Activated CD8-positive, alpha-beta T cell treated with anti-CD3 and anti-CD28 coated beads, Interleukin-2, amount 10 ng/mL, durations not matched to agents 7 days and 5 days (primary cell): ENCODE results near the gene TOGARAM1. TPM values are rescaled to one million over a fixed set of nuclear protein-coding genes. Genes with fewer than 3 reads are reported as not detected.

Experiments used
- ATAC-seq: fragments of 150-1000 bp; cut with Tn5 transposase; one replicate; pipeline ENCODE4 v1.10.0; 2021; ENCODE audit warnings: moderate library complexity
- CTCF ChIA-PET: fragments of 350-600 bp; sonication (Branson Sonifier 250); formaldehyde crosslinking; loops from one replicate; lab custom pipeline; 2021; ENCODE audit warnings: antibody characterized with exemption; lab: Charles Lee
- POLR2A ChIA-PET: fragments of 350-600 bp; sonication (Branson Sonifier 250); formaldehyde crosslinking; loops from one replicate; lab custom pipeline; 2021; ENCODE audit warnings: antibody characterized with exemption; lab: Charles Lee
- DNase-seq: peaks from one replicate; pipeline ENCODE4 v3.0.0-alpha.2; 2020
- H3K27ac Mint-ChIP-seq: one replicate; pipeline ENCODE4 v1.8.0; 2021; ENCODE audit warnings: mild to moderate bottlenecking, mixed read lengths
- H3K27me3 Mint-ChIP-seq: one replicate; pipeline ENCODE4 v1.8.0; 2021; ENCODE audit warnings: low read depth, mixed read lengths
- H3K36me3 Mint-ChIP-seq: one replicate; pipeline ENCODE4 v1.8.0; 2021; ENCODE audit warnings: low read depth, mixed read lengths
- H3K4me1 Mint-ChIP-seq: one replicate; pipeline ENCODE4 v1.8.0; 2021; ENCODE audit warnings: low read depth, mixed read lengths
- H3K4me3 Mint-ChIP-seq: one replicate; pipeline ENCODE4 v1.8.0; 2021; ENCODE audit warnings: mild to moderate bottlenecking, mixed read lengths
- H3K9me3 Mint-ChIP-seq: one replicate; pipeline ENCODE4 v1.8.0; 2022; ENCODE audit warnings: mixed read lengths; ENCODE audit not compliant: insufficient read depth
- total RNA-seq, 2 experiments: library from RNA; stranded (reverse); gene quantifications; one replicate each; pipeline ENCODE4 v1.2.3, GENCODE V29; 2021

The TOGARAM1 gene
- total RNA-seq, 2 experiments from 2014 or later = 8.9 to 9.5 TPM

- ATAC-seq (no peak), DNase-seq (no peak)
- POLR2A ChIA-PET = no interaction called here
- Mint-ChIP-seq H3K9me3 (no peaks in the 10 kb centered on the region), H3K27ac (no peak overlapping the region), H3K4me3 (no peak overlapping the region), H3K4me1 (peaks cover 4% of the 10 kb centered on the region), H3K27me3 (no peaks in the 10 kb centered on the region), H3K36me3 (peaks cover 53% of the 10 kb centered on the region)
- CTCF ChIA-PET = no interaction called here
These were observed 133.2 kb downstream of the TOGARAM1 start for GRCh38 chr14:45095143-45095542.

GRCh38 chr14:45096218-45096617 is 134.2 kb downstream of the TOGARAM1 start:
- ATAC-seq (no peak), DNase-seq (no peak)
- H3K9me3 Mint-ChIP-seq = no peaks in the 10 kb centered on the region
- H3K27me3 Mint-ChIP-seq = no peaks in the 10 kb centered on the region
- no peak overlapping the region for H3K4me3 Mint-ChIP-seq
- no peaks in the 10 kb centered on the region for H3K4me1 Mint-ChIP-seq
- POLR2A ChIA-PET = interaction anchor here (1.4 kb wide), 1 partner anchor 10 kb away, joined by 7 read pairs; no protein-coding TSS in a partner anchor
- CTCF ChIA-PET = interaction anchor here (0.9 kb wide), 1 partner anchor 21 kb away, joined by 3 read pairs; no protein-coding TSS in a partner anchor
- H3K36me3 Mint-ChIP-seq = peaks cover 59% of the 10 kb centered on the region
- H3K27ac Mint-ChIP-seq = no peak overlapping the region

GRCh38 chr14:45103806-45104205 is 141.8 kb downstream of the TOGARAM1 start:
- no peak for ATAC-seq
- Mint-ChIP-seq H3K4me1 (no peaks in the 10 kb centered on the region), H3K27me3 (no peaks in the 10 kb centered on the region), H3K4me3 (no peak overlapping the region), H3K27ac (no peak overlapping the region), H3K9me3 (no peaks in the 10 kb centered on the region), H3K36me3 (peaks cover 48% of the 10 kb centered on the region)
- POLR2A ChIA-PET = interaction anchor here (0.6 kb wide), 1 partner anchor 14 kb away, joined by 3 read pairs; no protein-coding TSS in a partner anchor
- DNase-seq = no peak
- CTCF ChIA-PET = no interaction called here

- peaks cover 46% of the 10 kb centered on the region for H3K36me3 Mint-ChIP-seq
- no peaks in the 10 kb centered on the region for H3K27me3 Mint-ChIP-seq
- no peak overlapping the region for H3K4me3 Mint-ChIP-seq
- DNase-seq (no peak), ATAC-seq (no peak)
- no peak overlapping the region for H3K27ac Mint-ChIP-seq
- ChIA-PET POLR2A (interaction anchor here (0.6 kb wide), 1 partner anchor 13 kb away, joined by 3 read pairs; no protein-coding TSS in a partner anchor), CTCF (interaction anchor here (0.7 kb wide), 1 partner anchor 15 kb away, joined by 3 read pairs; no protein-coding TSS in a partner anchor)
- no peaks in the 10 kb centered on the region for H3K4me1 Mint-ChIP-seq
- H3K9me3 Mint-ChIP-seq = no peaks in the 10 kb centered on the region
These were observed 142.6 kb downstream of the TOGARAM1 start for GRCh38 chr14:45104561-45104960.

GRCh38 chr14:45112896-45113781 is 151.1 kb downstream of the TOGARAM1 start:
- H3K27me3 Mint-ChIP-seq = no peaks in the 10 kb centered on the region
- no peaks in the 10 kb centered on the region for H3K9me3 Mint-ChIP-seq
- ChIA-PET CTCF (interaction anchor here (0.7 kb wide), 1 partner anchor 13 kb away, joined by 3 read pairs; no protein-coding TSS in a partner anchor), POLR2A (no interaction called here)
- no peaks in the 10 kb centered on the region for H3K4me1 Mint-ChIP-seq
- H3K36me3 Mint-ChIP-seq = peaks cover 45% of the 10 kb centered on the region
- DNase-seq (no peak), ATAC-seq (no peak)
- H3K4me3 Mint-ChIP-seq = no peak overlapping the region
- H3K27ac Mint-ChIP-seq = peak overlapping the region; percentile 17

- H3K4me3 Mint-ChIP-seq = no peak overlapping the region
- H3K36me3 Mint-ChIP-seq = peaks cover 48% of the 10 kb centered on the region
- ChIA-PET POLR2A (no interaction called here), CTCF (no interaction called here)
- H3K9me3 Mint-ChIP-seq = no peaks in the 10 kb centered on the region
- H3K27me3 Mint-ChIP-seq = no peaks in the 10 kb centered on the region
- no peak overlapping the region for H3K27ac Mint-ChIP-seq
- DNase-seq = no peak
- ATAC-seq = no peak
- no peaks in the 10 kb centered on the region for H3K4me1 Mint-ChIP-seq
These were observed 152.3 kb downstream of the TOGARAM1 start for GRCh38 chr14:45114327-45114726.

GRCh38 chr14:45118594-45118993 is 156.6 kb downstream of the TOGARAM1 start:
- H3K4me1 Mint-ChIP-seq = no peaks in the 10 kb centered on the region

GRCh38 chr14:45120096-45120495 is 158.1 kb downstream of the TOGARAM1 start:
- no peaks in the 10 kb centered on the region for H3K27me3 Mint-ChIP-seq
- no peak for DNase-seq
- H3K9me3 Mint-ChIP-seq = no peaks in the 10 kb centered on the region
- H3K4me3 Mint-ChIP-seq = no peak overlapping the region
- no peak for ATAC-seq
- peaks cover 52% of the 10 kb centered on the region for H3K36me3 Mint-ChIP-seq
- POLR2A ChIA-PET = no interaction called here
- CTCF ChIA-PET = interaction anchor here (0.7 kb wide), 1 partner anchor 54 kb away, joined by 3 read pairs; no protein-coding TSS in a partner anchor
- no peaks in the 10 kb centered on the region for H3K4me1 Mint-ChIP-seq
- H3K27ac Mint-ChIP-seq = no peak overlapping the region

More at GRCh38 chr14:45118594-45118993, 156.6 kb downstream of the TOGARAM1 start:
- no peak overlapping the region for H3K27ac Mint-ChIP-seq
- no peak for ATAC-seq
- no peak overlapping the region for H3K4me3 Mint-ChIP-seq
- peaks cover 51% of the 10 kb centered on the region for H3K36me3 Mint-ChIP-seq
- no peak for DNase-seq
- H3K27me3 Mint-ChIP-seq = no peaks in the 10 kb centered on the region
- H3K9me3 Mint-ChIP-seq = no peaks in the 10 kb centered on the region
- CTCF ChIA-PET = no interaction called here
- POLR2A ChIA-PET = no interaction called here

GRCh38 chr14:45123271-45123670 is 161.3 kb downstream of the TOGARAM1 start:
- Mint-ChIP-seq H3K27me3 (no peaks in the 10 kb centered on the region), H3K36me3 (peaks cover 48% of the 10 kb centered on the region), H3K4me3 (no peak overlapping the region), H3K27ac (no peak overlapping the region), H3K9me3 (no peaks in the 10 kb centered on the region), H3K4me1 (no peaks in the 10 kb centered on the region)
- CTCF ChIA-PET = no interaction called here
- POLR2A ChIA-PET = interaction anchor here (0.5 kb wide), 1 partner anchor 42 kb away, joined by 5 read pairs; no protein-coding TSS in a partner anchor
- ATAC-seq (no peak), DNase-seq (no peak)

Other genes with a start within 250 kb of the TOGARAM1 start
- 10 to 100 TPM; 13.9 to 15.2 TPM for gene KLHL28, start 243 bp upstream of the TOGARAM1 start, total RNA-seq
- 10 to 100 TPM; 41.0 to 41.6 TPM for gene PRPF39, start 121.9 kb downstream of the TOGARAM1 start, total RNA-seq
- 10 to 100 TPM; 70.2 to 74.9 TPM for gene FKBP3, start 172.3 kb downstream of the TOGARAM1 start, total RNA-seq
- gene FANCM, start 173.7 kb downstream of the TOGARAM1 start, total RNA-seq = 10 to 100 TPM; 17.2 to 20.2 TPM